Measurements from ENCODE around the gene DCP1A. TPM values are rescaled to one million over a fixed set of nuclear protein-coding genes. Genes with fewer than 3 reads are reported as not detected.

DCP1A gene
- total and polyA plus RNA-seq, 2 donors (not counting 3 experiments of a cell fraction or from before 2014, with no cell fraction given): 32.3 to 38.0 TPM

- CTCF ChIA-PET: interaction anchor here (1.5 kb wide), 1 partner anchor 31 kb away, joined by 4 read pairs; no protein-coding TSS in a partner anchor
Measured at GRCh38 chr3:53250881-53251605, 96.3 kb downstream of the DCP1A start.

More at GRCh38 chr3:53250881-53251605, 96.3 kb downstream of the DCP1A start:
- Histone ChIP-seq H3K36me3 (ENCODE audit: control insufficient read depth in 2 of 2, extremely low read depth in 1 of 2, insufficient read depth in 2 of 2, low read length in 2 of 2) (no peaks in the 10 kb centered on the region), H3K4me3 (replicated peaks in 1 of 3; ENCODE audit: insufficient read depth in 1 of 3, low read depth in 1 of 3, low read length in 3 of 3) (no peak overlapping the region), H3K9me1 (replicated peaks; ENCODE audit: control insufficient read depth, extremely low read depth, insufficient read depth, low read length) (no peaks in the 10 kb centered on the region), H3K4me1 (ENCODE audit: control insufficient read depth, extremely low read depth, insufficient read depth, low read length) (peaks cover 22% of the 10 kb centered on the region), H3K27ac (ENCODE audit: insufficient read depth, low read depth, low read length) (no peak overlapping the region), H3K4me2 (ENCODE audit: insufficient read depth, low read length) (no peak overlapping the region), H4K20me1 (replicated peaks; ENCODE audit: control insufficient read depth, extremely low read depth, insufficient read depth, low read length) (peaks cover 3% of the 10 kb centered on the region), H3K9ac (replicated peaks; ENCODE audit: extremely low read depth, insufficient read depth, low read length) (no peak overlapping the region), H3K79me2 (ENCODE audit: control insufficient read depth, insufficient read depth, low read length) (peaks cover 98% of the 10 kb centered on the region), H3K27me3 (ENCODE audit: control insufficient read depth in 2 of 2, insufficient read depth in 2 of 2, low read length in 2 of 2) (no peaks in the 10 kb centered on the region), H3K9me3 (replicated peaks; ENCODE audit: control insufficient read depth, insufficient read depth, low read length) (no peaks in the 10 kb centered on the region), H2AFZ (ENCODE audit: low read depth, low read length) (no peak overlapping the region)
- BruUV-seq (replicated peaks): no TSS peak
- DNase-seq (ENCODE audit: low read depth, low spot score) (no peak), FAIRE-seq (peak; percentile 40)
- TF ChIP-seq EZH2 (IDR thresholded peaks at IDR 0.05; ENCODE audit: borderline replicate concordance, low read depth, low read length, severe bottlenecking): no peak
- TF ChIP-seq POLR2A (IDR thresholded peaks at IDR 0.05; ENCODE audit: low read depth, low read length): no peak
- no peak for TF ChIP-seq MYC (IDR thresholded peaks at IDR 0.05; ENCODE audit: low read depth, low read length)
- no peak for TF ChIP-seq MAX (IDR thresholded peaks at IDR 0.05; ENCODE audit: insufficient read depth, insufficient read length)
- TF ChIP-seq FOS (IDR thresholded peaks at IDR 0.05; ENCODE audit: borderline replicate concordance, insufficient read depth, low read length): no peak
- no peak for TF ChIP-seq JUN (IDR thresholded peaks at IDR 0.05; ENCODE audit: borderline replicate concordance, insufficient read depth, insufficient read length, low read depth)
- TF ChIP-seq, protein P1, sequence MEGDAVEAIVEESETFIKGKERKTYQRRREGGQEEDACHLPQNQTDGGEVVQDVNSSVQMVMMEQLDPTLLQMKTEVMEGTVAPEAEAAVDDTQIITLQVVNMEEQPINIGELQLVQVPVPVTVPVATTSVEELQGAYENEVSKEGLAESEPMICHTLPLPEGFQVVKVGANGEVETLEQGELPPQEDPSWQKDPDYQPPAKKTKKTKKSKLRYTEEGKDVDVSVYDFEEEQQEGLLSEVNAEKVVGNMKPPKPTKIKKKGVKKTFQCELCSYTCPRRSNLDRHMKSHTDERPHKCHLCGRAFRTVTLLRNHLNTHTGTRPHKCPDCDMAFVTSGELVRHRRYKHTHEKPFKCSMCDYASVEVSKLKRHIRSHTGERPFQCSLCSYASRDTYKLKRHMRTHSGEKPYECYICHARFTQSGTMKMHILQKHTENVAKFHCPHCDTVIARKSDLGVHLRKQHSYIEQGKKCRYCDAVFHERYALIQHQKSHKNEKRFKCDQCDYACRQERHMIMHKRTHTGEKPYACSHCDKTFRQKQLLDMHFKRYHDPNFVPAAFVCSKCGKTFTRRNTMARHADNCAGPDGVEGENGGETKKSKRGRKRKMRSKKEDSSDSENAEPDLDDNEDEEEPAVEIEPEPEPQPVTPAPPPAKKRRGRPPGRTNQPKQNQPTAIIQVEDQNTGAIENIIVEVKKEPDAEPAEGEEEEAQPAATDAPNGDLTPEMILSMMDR (IDR thresholded peaks at IDR 0.05; ENCODE audit: extremely low read depth in 1 of 2, insufficient read depth in 1 of 2, low read depth in 1 of 2, low read length in 2 of 2): no peak
- TF ChIP-seq POLR2AphosphoS5 (IDR thresholded peaks at IDR 0.05; ENCODE audit: insufficient read depth, low read depth, low read length): no peak
- no peak for TF ChIP-seq GATA2 (IDR thresholded peaks at IDR 0.05; ENCODE audit: insufficient read depth, insufficient read length, low read depth, low read length)
- dilution Hi-C loops (cut with MboI; ENCODE audit: extremely low pct_ligation_motif_present, low sequenced_read_pairs): no loop called here
- intact Hi-C loops (cut with micrococcal nuclease): no loop called here
- POLR2A ChIA-PET: no interaction called here

Data from endothelial cell of umbilical vein (primary cell).